ENCODE results near the gene PRSS36. TPM values are rescaled to one million over a fixed set of nuclear protein-coding genes. Genes with fewer than 3 reads are reported as not detected.

PRSS36 gene
- total and polyA plus RNA-seq, 9 of the 15 experiments (the other 6 are each of a cell fraction or from before 2014, with no cell fraction given), result 0.09 to 1.2 (median 0.54) TPM; not detected in 2

- no peak for TF ChIP-seq MGA (IDR thresholded peaks at IDR 0.05)
- TF ChIP-seq CTBP1 (IDR thresholded peaks at IDR 0.05; ENCODE audit: borderline replicate concordance), result no peak
- no peak for TF ChIP-seq ARID2 (IDR thresholded peaks at IDR 0.05)
- no peak for TF ChIP-seq ZMIZ1 (IDR thresholded peaks at IDR 0.05; ENCODE audit: low read depth in 2 of 2, low read length in 2 of 2)
- no peak for TF ChIP-seq ID3 (CRISPR knock-in tag; IDR thresholded peaks at IDR 0.05)
- no peak for TF ChIP-seq ID3 (tag; IDR thresholded peaks at IDR 0.05)
These were observed 13.6 kb downstream of the PRSS36 start (continued) for GRCh38 chr16:31136287-31136662.

Data from K562 (cell line).